Sigmoid colon (tissue), 7 donors: ENCODE data around the gene PPP6C. TPM values are rescaled to one million over a fixed set of nuclear protein-coding genes. Genes with fewer than 3 reads are reported as not detected.
"Not testable (repeated sequence)": the region's sequence is repeated elsewhere in the genome, so short reads cannot be mapped to it uniquely, and the experiment has no call there.

Experiments used
- DNase-seq: peaks from one replicate; pipeline ENCODE4 v3.0.0-alpha.2; 2019
- H3K27ac ChIP-seq, 4 donors: fragments of 200-600 bp; sonication (generic); one replicate each; pipeline ENCODE4 v1.5.1; 2016 to 2019; ENCODE audit warnings: mild to moderate bottlenecking in 1 of 4
- H3K27me3 ChIP-seq, 3 donors: fragments of 200-600 bp; sonication (generic); one replicate each; pipeline ENCODE4 v1.5.1; 2019; ENCODE audit warnings: mild to moderate bottlenecking in 1 of 3
- H3K36me3 ChIP-seq, 4 donors: fragments of 200-600 bp; sonication (generic); one replicate each; pipeline ENCODE4 v1.5.1; 2016 to 2019
- H3K4me1 ChIP-seq, 4 donors: fragments of 200-600 bp; sonication (generic); one replicate each; pipeline ENCODE4 v1.5.1; 2017 to 2019
- H3K4me3 ChIP-seq, 4 donors: fragments of 200-600 bp; sonication (generic); one replicate each; pipeline ENCODE4 v1.5.1; 2017 to 2019; ENCODE audit warnings: mild to moderate bottlenecking in 2 of 4, moderate library complexity in 1 of 4
- H3K9me3 ChIP-seq, 4 donors: fragments of 200-600 bp in 3 of 4; sonication (generic) in 3 of 4; one replicate each; pipeline versions ENCODE4 v1.5.1 to v1.6.1; 2013 to 2019
- CTCF ChIP-seq, 4 experiments: fragments of 450-650 bp in 3 of 4; fragments of 200-600 bp in 1 of 4; IDR thresholded peaks; one replicate each; pipeline ENCODE4 v1.5.1; 2016 to 2019; ENCODE audit warnings: antibody characterized with exemption in 4 of 4, mild to moderate bottlenecking in 3 of 4, moderate library complexity in 2 of 4
- EP300 ChIP-seq, 4 donors: sonication (generic); formaldehyde crosslinking; IDR thresholded peaks; one replicate each; pipeline ENCODE4 v1.6.1; 2017; ENCODE audit warnings: antibody characterized with exemption in 4 of 4
- POLR2A ChIP-seq, 2 donors: fragments of 450-650 bp; IDR thresholded peaks; one replicate each; pipeline ENCODE4 v1.6.1; 2016; ENCODE audit warnings: antibody characterized with exemption in 2 of 2, mild to moderate bottlenecking in 2 of 2, moderate library complexity in 2 of 2
- POLR2AphosphoS5 ChIP-seq, 4 donors: sonication (generic); formaldehyde crosslinking; IDR thresholded peaks; one replicate each; pipeline ENCODE4 v1.6.1; 2017; ENCODE audit warnings: antibody characterized with exemption in 4 of 4
- WGBS, 2 donors: extraction: QIAGEN DNeasy Blood & Tissue Kit; methylation state at CpG; one replicate each; pipeline ENCODE4 v1.1.7; 2013; 5-methylcytosine and 5-hydroxymethylcytosine counted together
- intact Hi-C: fragments of 100-400 bp; cut with DNase I; formaldehyde crosslinking; loops from one replicate; pipeline ENCODE4 v1.15.1; 2023
- polyA plus RNA-seq, 3 donors: library from polyadenylated mRNA; stranded (reverse); fragments of 200-250 nt; gene quantifications; one replicate each; pipeline ENCODE4 v1.2.3, GENCODE V29; 2013
- total RNA-seq, 4 donors: library from RNA; depleted of rRNA; stranded (reverse); fragments of >200 nt; gene quantifications; one replicate each; pipeline ENCODE4 v1.1.0, GENCODE V29; 2016
- donor health status: healthy with polysubstance abuse.
- donor health status: Bipolar disorder and iron deficiency.
- donor health status: healthy.

Gene PPP6C
- total and polyA plus RNA-seq, 7 donors = 24.8 to 41.6 (median 31.6) TPM

GRCh38 chr9:125180876-125181275 lies 8.7 kb downstream of the PPP6C start:
- TF ChIP-seq EP300 (IDR thresholded peaks at IDR 0.05) (no peak), POLR2AphosphoS5 (IDR thresholded peaks at IDR 0.05) (no peak)
- H3K27me3 ChIP-seq = no peaks in the 10 kb centered on the region
- no peak overlapping the region for H3K27ac ChIP-seq
- intact Hi-C loops = no loop called here
- H3K9me3 ChIP-seq = no peaks in the 10 kb centered on the region
- H3K4me3 ChIP-seq = no peak overlapping the region
- DNase-seq = no peak
- 91 to 97% methylated on average over 9 of the region's 9 CpGs for WGBS, 2 donors
- H3K4me1 ChIP-seq = peaks cover 0 to 44% (median 38%) of the 10 kb centered on the region in 4 donors
- H3K36me3 ChIP-seq = peaks cover 0 to 4% (median 0%) of the 10 kb centered on the region in 4 donors

- H3K9me3 ChIP-seq, H3K27me3 ChIP-seq, intact Hi-C loops, H3K4me3 ChIP-seq, DNase-seq, H3K36me3 ChIP-seq, H3K27ac ChIP-seq: not testable (repeated sequence)
- peaks cover 0 to 41% (median 38%) of the 10 kb centered on the region in 4 donors for H3K4me1 ChIP-seq
- 91% methylated on average over 4 of the region's 4 CpGs for WGBS, 2 donors
Observed at GRCh38 chr9:125179776-125180175, 9.8 kb downstream of the PPP6C start.

GRCh38 chr9:125177888-125178287 lies 11.7 kb downstream of the PPP6C start:
- H3K9me3 ChIP-seq = no peaks in the 10 kb centered on the region
- H3K4me1 ChIP-seq = peaks cover 0 to 44% (median 27%) of the 10 kb centered on the region in 4 donors
- H3K27me3 ChIP-seq = no peaks in the 10 kb centered on the region
- TF ChIP-seq POLR2AphosphoS5 (IDR thresholded peaks at IDR 0.05) (no peak), CTCF (IDR thresholded peaks at IDR 0.05) (no peak), POLR2A (IDR thresholded peaks at IDR 0.05) (no peak)
- peak overlapping the region in 3 of 4 donors; percentile 63 to 72 (median 63) for H3K27ac ChIP-seq
- intact Hi-C loops = no loop called here
- H3K36me3 ChIP-seq = no peaks in the 10 kb centered on the region
- DNase-seq = no peak
- no peak overlapping the region for H3K4me3 ChIP-seq
- WGBS, 2 donors = 21 to 67% methylated on average over 1 of the region's 1 CpG

GRCh38 chr9:125176636-125177035 lies 13.0 kb downstream of the PPP6C start:
- H3K9me3 ChIP-seq = no peaks in the 10 kb centered on the region
- peaks cover 0 to 51% (median 37%) of the 10 kb centered on the region in 4 donors for H3K4me1 ChIP-seq
- H3K4me3 ChIP-seq = peak overlapping the region in 1 of 4 donors; percentile 12
- H3K27me3 ChIP-seq = no peaks in the 10 kb centered on the region
- H3K36me3 ChIP-seq = no peaks in the 10 kb centered on the region
- 85 to 87% methylated on average over 3 of the region's 3 CpGs for WGBS, 2 donors
- peak overlapping the region in 3 of 4 donors; percentile 63 to 72 (median 63) for H3K27ac ChIP-seq
- TF ChIP-seq POLR2AphosphoS5 (IDR thresholded peaks at IDR 0.05) (peak; percentile 5 to 56 (median 46)), POLR2A (IDR thresholded peaks at IDR 0.05) (no peak)
- DNase-seq = no peak
- intact Hi-C loops = no loop called here

GRCh38 chr9:125172031-125172755 lies 17.4 kb downstream of the PPP6C start:
- intact Hi-C loops = no loop called here
- H3K4me3 ChIP-seq = no peak overlapping the region
- 55 to 67% methylated on average over 6 of the region's 6 CpGs for WGBS, 2 donors
- H3K27me3 ChIP-seq = no peaks in the 10 kb centered on the region
- H3K27ac ChIP-seq = peak overlapping the region in 3 of 4 donors; percentile 17 to 55 (median 41)
- peaks cover 0 to 43% (median 29%) of the 10 kb centered on the region in 4 donors for H3K4me1 ChIP-seq
- no peaks in the 10 kb centered on the region for H3K9me3 ChIP-seq
- H3K36me3 ChIP-seq = peaks cover 4 to 24% (median 8%) of the 10 kb centered on the region in 4 donors
- TF ChIP-seq CTCF (IDR thresholded peaks at IDR 0.05) (no peak), POLR2A (IDR thresholded peaks at IDR 0.05) (no peak), EP300 (IDR thresholded peaks at IDR 0.05) (no peak), POLR2AphosphoS5 (IDR thresholded peaks at IDR 0.05) (no peak)
- DNase-seq = no peak

- H3K36me3 ChIP-seq = peaks cover 4 to 24% (median 8%) of the 10 kb centered on the region in 4 donors
- intact Hi-C loops = no loop called here
- H3K27ac ChIP-seq = peak overlapping the region in 1 of 4 donors; percentile 31
- TF ChIP-seq EP300 (IDR thresholded peaks at IDR 0.05) (no peak), POLR2A (IDR thresholded peaks at IDR 0.05) (no peak), CTCF (IDR thresholded peaks at IDR 0.05) (no peak), POLR2AphosphoS5 (IDR thresholded peaks at IDR 0.05) (no peak)
- DNase-seq = no peak
- H3K9me3 ChIP-seq = no peaks in the 10 kb centered on the region
- H3K4me3 ChIP-seq = no peak overlapping the region
- peaks cover 0 to 29% (median 18%) of the 10 kb centered on the region in 4 donors for H3K4me1 ChIP-seq
- no peaks in the 10 kb centered on the region for H3K27me3 ChIP-seq
Observed at GRCh38 chr9:125169895-125170294, 19.7 kb downstream of the PPP6C start.
